PFSK-1 (cell line): ENCODE results near the gene ZNF414.

Experiments used
- POLR2AphosphoS5 ChIP-seq: IDR thresholded peaks from 2 replicates; pipeline ENCODE4 v1.6.1; 2012; ENCODE audit warnings: low read depth, mild to moderate bottlenecking, control low read depth, low read length, moderate library complexity
- REST ChIP-seq, 2 experiments: IDR thresholded peaks; 2 replicates each; pipeline versions ENCODE4 v1.6.1 to v1.8.0; 2011 to 2012; ENCODE audit warnings: low read depth in 2 of 2, low read length in 2 of 2, control low read depth in 1 of 2, inconsistent platforms in 1 of 2, mild to moderate bottlenecking in 1 of 2, moderate library complexity in 1 of 2; ENCODE audit not compliant: insufficient read depth in 1 of 2
- TAF1 ChIP-seq: IDR thresholded peaks from 2 replicates; pipeline ENCODE4 v1.6.1; 2012; ENCODE audit warnings: low read length, control low read depth, borderline replicate concordance; ENCODE audit not compliant: insufficient read depth

DNA sequence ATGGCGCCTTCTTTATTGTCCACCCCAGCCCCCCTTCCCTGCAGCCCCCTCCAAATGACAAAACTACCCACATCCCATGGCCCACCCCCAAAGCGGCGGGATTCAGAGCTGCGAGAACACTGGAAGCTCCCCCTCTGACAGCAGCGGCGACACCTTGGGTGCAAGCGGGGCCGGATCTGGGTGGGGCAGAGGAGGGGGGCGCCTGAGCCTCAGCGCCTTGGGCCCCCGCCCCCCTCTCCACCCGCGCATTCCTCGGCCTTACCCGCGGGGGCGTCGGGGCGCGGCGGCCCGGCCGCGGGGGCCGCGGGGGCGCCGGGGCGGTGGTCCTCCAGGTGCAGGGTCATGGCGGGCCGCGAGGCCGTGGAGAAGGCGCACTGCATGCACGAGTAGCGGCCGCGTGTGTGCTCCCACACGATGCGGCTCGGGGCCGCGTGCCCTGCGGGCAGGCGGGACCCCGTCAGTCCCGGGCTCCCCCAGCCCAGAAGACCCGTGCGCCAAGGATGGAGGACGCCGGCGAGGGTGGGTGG, 3.3 kb downstream of the ZNF414 start:
- TF ChIP-seq TAF1, result no peak
- TF ChIP-seq REST (IDR thresholded peaks at IDR 0.05; ENCODE audit: insufficient read depth in 1 of 2, low read depth in 2 of 2, low read length in 2 of 2), result no peak
- no peak for TF ChIP-seq POLR2AphosphoS5
